Measurements from ENCODE around the gene SCTR. TPM values are rescaled to one million over a fixed set of nuclear protein-coding genes. Genes with fewer than 3 reads are reported as not detected.

Gene SCTR
- total RNA-seq, 1 donor from 2014 or later, result 1.9 TPM

DNA sequence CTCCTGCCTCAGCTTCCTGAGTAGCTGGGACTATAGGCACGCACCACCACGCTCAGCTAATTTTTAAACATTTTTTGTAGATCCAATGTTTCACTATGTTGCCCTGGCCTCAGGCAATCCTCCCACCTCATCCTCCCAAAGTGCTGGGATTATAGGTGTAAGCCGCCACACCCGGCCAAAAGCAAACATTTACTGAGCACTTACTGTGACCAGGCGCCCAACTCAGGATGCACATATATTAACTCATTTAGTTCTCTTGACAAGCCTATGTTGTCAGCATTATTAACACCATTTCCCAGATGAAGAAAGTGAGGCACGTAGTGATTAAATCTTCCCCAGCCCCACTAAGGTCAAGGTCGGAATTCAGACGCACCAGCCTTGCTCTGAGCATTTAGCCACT, 51.5 kb downstream of the SCTR start:
- DNase-seq (ENCODE audit: extremely low spot score, unreplicated experiment), result no peak
- TF ChIP-seq, protein P1, sequence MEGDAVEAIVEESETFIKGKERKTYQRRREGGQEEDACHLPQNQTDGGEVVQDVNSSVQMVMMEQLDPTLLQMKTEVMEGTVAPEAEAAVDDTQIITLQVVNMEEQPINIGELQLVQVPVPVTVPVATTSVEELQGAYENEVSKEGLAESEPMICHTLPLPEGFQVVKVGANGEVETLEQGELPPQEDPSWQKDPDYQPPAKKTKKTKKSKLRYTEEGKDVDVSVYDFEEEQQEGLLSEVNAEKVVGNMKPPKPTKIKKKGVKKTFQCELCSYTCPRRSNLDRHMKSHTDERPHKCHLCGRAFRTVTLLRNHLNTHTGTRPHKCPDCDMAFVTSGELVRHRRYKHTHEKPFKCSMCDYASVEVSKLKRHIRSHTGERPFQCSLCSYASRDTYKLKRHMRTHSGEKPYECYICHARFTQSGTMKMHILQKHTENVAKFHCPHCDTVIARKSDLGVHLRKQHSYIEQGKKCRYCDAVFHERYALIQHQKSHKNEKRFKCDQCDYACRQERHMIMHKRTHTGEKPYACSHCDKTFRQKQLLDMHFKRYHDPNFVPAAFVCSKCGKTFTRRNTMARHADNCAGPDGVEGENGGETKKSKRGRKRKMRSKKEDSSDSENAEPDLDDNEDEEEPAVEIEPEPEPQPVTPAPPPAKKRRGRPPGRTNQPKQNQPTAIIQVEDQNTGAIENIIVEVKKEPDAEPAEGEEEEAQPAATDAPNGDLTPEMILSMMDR (conservative IDR thresholded peaks at IDR 0.05), result no peak
- Mint-ChIP-seq H3K4me1 (ENCODE audit: unreplicated experiment) (peaks cover 10% of the 10 kb centered on the region), H3K36me3 (no peaks in the 10 kb centered on the region), H3K27me3 (no peaks in the 10 kb centered on the region), H3K27ac (no peak overlapping the region), H3K4me3 (no peak overlapping the region), H3K9me3 (no peaks in the 10 kb centered on the region)

DNA sequence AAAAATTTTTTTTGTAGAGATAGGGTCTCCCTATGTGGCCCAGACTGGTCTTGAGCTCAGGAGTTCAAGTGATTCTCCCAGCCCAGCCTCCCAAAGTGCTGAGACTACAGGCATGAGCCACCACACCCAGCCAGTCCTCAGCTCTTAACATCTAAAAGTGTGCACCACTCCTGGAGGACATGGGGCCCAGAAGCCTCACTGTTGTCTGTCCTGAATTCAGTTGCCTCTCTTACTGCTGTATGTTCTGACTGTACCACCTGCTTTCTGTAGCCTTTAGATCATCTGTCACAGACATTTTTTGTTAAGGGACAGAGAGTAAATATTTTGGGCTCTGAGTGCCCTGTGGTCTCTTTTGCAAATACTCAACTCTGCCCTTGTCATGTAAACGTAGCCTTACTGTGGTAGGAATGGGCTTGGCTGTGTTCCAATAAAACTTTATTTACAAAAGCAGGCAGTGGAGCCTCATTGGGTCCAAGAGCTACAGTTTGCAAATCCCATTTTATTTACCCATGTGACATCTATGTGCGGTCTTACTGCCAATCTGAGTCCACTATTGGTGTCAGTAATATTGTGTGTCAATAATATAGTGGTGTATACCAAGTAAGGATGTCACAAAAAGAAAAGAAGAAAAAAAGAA, 54.5 kb downstream of the SCTR start:
- Mint-ChIP-seq H3K9me3 (no peaks in the 10 kb centered on the region), H3K27ac (no peak overlapping the region), H3K27me3 (no peaks in the 10 kb centered on the region), H3K4me1 (ENCODE audit: unreplicated experiment) (peaks cover under 1% of the 10 kb centered on the region), H3K36me3 (no peaks in the 10 kb centered on the region), H3K4me3 (no peak overlapping the region)
- TF ChIP-seq, protein P1 (conservative IDR thresholded peaks at IDR 0.05), result no peak
- DNase-seq (ENCODE audit: extremely low spot score, unreplicated experiment), result no peak

DNA sequence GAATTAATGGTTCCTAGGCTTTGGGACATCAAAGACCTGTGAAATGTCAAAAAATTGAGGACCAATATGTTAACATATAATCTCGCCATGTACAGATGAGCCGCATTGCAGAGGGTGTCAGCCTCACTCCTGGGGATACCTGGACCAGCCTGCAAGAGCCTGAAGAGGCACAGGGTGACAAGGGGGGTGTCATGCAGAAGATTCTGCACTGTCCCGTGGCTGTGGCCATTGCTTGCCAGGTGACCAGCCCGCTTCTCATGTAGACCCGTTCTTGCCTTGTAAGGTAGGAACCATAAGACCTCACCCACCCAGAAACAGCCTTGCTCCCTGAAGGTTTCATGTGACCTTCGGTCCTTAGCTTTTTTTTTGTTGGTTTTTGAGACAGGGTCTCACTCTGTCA, 55.2 kb downstream of the SCTR start:
- TF ChIP-seq, protein P1 (conservative IDR thresholded peaks at IDR 0.05), result no peak
- H3K9me3 Mint-ChIP-seq, result no peaks in the 10 kb centered on the region
- no peak overlapping the region for H3K4me3 Mint-ChIP-seq
- H3K4me1 Mint-ChIP-seq (ENCODE audit: unreplicated experiment), result no peaks in the 10 kb centered on the region
- no peaks in the 10 kb centered on the region for H3K36me3 Mint-ChIP-seq
- H3K27me3 Mint-ChIP-seq, result no peaks in the 10 kb centered on the region
- no peak overlapping the region for H3K27ac Mint-ChIP-seq
- no peak for DNase-seq (ENCODE audit: extremely low spot score, unreplicated experiment)

DNA sequence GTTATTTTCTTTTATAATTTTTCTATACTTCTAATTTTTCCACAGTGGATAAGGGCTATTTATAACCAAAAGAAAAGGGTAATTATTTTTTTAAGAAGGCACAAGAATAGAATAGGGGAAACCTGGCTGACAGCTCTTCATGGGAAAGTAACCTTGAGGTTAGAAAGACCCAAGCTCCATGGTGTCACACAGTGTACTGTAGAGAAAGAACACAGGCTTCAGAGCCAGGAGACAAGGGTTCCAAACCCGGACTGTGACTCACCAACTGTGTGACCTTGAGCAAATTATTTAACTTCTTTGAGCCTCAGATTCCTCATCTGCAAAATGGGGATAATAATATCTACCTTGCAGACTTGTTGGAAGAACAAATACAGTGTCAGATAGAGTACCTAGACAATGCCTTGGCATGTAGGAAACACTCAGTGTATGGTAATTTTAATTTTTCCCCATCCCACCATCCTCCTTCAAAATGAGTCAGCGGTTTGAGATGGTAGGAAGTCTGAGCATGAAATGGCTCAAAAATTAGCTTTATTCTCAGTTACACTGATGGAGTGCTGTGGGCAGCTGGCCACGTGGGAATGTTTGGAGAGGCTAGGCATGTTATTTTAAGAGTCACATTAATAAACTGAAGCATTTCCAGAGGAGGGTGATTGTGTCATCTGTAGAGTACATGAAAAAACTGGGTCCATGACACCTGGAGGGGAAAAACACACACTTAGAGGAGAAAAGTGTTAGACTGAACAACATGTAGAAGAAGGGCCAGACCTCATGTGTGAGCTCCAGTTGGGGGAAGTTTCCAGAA, 55.9 kb downstream of the SCTR start:
- H3K27me3 Mint-ChIP-seq, result no peaks in the 10 kb centered on the region
- no peak for DNase-seq (ENCODE audit: extremely low spot score, unreplicated experiment)
- no peaks in the 10 kb centered on the region for H3K9me3 Mint-ChIP-seq
- no peaks in the 10 kb centered on the region for H3K4me1 Mint-ChIP-seq (ENCODE audit: unreplicated experiment)
- TF ChIP-seq, protein P1 (conservative IDR thresholded peaks at IDR 0.05), result no peak
- no peaks in the 10 kb centered on the region for H3K36me3 Mint-ChIP-seq
- no peak overlapping the region for H3K27ac Mint-ChIP-seq
- H3K4me3 Mint-ChIP-seq, result no peak overlapping the region

DNA sequence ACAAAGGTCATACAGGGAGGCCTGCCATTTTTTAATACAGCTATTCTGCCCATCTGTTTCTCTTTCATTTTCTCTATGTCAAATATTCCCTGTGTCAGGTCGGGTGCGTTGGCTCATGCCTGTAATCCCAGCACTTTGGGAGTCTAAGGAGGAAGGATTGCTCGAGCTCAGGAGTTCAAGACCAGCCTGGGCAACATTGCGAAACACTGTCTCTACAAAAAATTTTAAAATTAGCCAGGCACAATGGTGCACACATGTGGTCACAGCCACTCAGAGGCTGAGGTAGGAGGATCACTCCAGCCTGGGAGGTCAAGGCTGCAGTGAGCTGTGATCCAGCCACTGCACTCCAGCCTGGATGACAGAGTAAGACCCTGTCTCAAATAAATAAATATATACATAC, 57.9 kb downstream of the SCTR start:
- Mint-ChIP-seq H3K4me1 (ENCODE audit: unreplicated experiment) (no peaks in the 10 kb centered on the region), H3K27ac (no peak overlapping the region), H3K27me3 (no peaks in the 10 kb centered on the region), H3K36me3 (no peaks in the 10 kb centered on the region), H3K9me3 (no peaks in the 10 kb centered on the region), H3K4me3 (no peak overlapping the region)
- no peak for DNase-seq (ENCODE audit: extremely low spot score, unreplicated experiment)
- TF ChIP-seq, protein P1 (conservative IDR thresholded peaks at IDR 0.05), result no peak
